Raji (cell line): ENCODE data around the gene FNDC3B.

ENCODE experiments used
- POLR2A ChIP-seq: IDR thresholded peaks from 2 replicates; pipeline ENCODE4 v1.6.1; 2011; ENCODE audit warnings: low read depth, low read length, control low read depth; ENCODE audit not compliant: insufficient read depth

FNDC3B gene

DNA sequence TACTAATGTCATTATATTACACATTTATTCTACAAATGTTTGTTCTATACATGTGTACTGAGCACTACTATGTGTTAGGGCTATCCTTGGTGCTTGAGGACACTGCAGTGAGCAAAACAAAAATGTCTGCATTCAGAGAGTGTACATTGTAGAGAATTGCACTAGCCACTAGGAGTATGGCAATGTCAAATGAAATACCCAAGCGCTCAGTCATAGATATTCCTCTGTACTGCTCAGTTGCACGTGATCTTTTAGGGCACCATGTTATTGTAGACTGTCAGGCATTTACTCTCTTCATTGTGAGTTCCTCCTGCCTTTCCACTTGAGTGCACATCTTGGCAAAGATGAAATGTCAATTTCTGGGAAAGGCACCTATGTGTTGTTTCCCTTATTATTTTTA lies 36.8 kb downstream of the FNDC3B start:
- TF ChIP-seq POLR2A, result no peak

DNA sequence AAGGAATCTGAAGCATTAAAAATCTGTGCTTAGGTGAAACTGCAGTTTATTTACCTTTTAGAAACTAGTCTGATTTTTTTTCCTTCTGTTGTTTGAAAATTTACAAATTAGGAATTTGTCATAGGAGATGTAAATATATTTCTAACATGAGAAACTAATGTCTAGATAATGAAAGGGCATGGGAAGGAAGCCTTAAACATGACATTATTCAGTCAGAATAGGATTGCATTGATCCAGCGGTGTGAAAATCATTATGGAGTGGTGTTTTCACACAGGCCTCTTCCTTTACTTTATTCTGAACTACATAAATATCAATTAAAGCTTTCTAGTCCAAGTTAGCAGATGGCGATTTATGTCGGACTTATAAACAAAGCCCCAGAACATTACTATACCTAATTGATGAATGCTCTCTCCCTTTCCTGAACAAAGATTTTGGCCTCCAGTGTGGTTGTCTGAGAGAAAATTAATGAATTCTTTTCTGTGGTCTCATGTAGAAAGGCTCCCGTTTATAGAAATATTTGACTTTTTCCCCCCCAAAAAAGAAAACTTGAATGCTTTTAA lies 37.9 kb downstream of the FNDC3B start:
- no peak for TF ChIP-seq POLR2A

DNA sequence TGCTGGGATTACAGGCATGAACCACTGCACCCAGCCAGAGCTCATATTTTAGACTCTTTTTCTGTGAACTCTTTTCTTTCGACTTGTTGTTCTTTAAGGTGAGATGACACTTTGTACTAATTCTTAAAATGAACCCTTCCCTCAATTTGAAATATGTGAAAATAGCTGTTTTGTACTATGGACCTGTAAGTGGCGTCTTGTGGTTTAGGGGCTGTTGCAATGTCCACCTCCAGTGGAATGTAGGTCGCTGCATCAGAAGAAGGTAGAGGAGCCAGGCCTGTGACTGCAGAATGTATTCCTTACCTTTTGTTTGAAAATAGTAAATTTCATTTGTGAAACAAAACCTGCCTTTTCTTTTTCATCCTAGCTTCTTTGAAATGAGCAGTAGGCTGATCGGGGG lies 38.9 kb downstream of the FNDC3B start:
- TF ChIP-seq POLR2A, result no peak

DNA sequence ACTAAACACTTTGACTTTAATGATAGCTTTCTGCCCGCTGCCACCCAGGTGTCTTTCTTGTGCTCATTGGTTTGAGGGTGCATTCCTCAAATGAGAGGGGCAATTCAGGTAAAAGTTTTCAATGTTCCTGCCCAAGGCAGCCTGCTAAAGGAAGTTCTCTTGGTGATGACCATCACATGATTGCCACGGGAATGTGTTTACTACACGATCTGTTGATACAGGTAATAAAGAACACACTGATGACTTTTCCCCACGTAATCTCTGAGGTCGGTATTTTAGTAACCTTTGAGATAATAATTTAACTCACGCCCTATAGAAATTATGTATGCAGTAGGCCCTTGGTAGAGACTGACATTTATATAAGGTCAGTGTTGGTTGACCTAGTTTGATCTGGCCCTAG lies 39.3 kb downstream of the FNDC3B start:
- TF ChIP-seq POLR2A, result no peak

DNA sequence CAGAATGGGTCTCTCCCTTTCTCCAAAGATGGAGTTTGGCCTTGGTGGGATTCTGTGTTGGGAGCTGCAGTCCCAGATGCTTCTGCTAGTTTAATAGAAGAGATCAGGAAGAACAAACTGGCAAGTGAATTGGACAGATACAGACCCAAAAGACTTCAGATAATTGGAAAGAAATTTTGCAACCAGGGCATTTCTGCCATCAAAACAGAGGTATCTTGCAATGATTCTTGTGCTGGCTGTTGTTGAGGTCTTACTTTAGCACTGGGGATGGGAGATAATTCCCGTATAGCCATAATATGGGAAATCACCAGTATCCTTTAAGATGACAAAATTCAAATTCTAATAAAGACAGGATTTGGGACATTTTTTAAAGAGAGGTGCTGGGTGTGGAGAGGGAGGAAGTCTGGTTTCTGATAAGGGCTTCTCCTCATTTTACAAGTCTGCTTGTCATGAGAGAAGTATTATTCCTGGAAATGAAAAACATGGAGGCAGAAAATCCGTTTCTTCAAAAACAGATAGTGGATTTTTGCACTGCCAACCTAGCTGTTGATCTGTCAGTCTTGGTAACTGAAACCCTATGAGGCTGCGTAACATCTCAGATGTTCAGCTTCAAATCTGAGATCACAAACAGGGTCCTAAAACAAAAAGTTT lies 40.1 kb downstream of the FNDC3B start:
- no peak for TF ChIP-seq POLR2A

DNA sequence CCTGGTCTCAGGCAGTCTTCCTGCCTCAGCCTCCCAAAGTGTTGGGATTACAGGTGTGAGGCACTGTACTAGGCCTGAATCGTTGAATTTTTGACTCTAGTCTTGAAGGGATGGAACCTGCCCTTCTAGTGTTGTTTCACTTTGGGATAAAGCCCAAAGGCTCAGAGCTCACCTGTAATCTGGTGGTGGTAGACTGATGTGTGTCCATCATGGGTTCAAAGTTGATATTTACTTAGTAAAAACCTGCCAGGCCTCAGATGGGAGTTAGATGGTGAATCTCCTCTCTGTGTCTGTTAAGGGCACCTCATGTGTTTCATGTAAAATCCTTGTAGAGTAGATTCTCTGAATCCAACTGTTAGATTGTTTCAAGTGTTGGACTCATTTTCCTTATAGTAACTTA lies 41.1 kb downstream of the FNDC3B start:
- TF ChIP-seq POLR2A, result no peak

DNA sequence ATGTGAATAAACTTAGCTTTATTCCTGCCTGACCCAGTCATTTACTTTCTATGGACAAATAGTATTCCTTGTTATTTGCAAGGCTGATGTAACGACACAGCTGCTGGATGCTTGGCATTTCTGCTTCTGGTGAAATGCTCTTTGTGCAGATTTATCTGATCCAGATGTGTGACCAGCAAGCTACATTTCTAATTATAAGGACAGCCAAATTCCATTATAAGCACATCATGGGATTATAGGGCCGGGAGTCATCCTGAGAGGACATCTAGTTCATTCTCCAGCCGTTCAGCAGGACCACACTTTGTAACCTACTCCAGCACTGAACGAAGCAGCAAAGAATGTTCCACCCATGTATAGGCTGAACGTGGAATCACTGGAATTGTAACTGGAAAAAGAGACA lies 42.9 kb downstream of the FNDC3B start:
- TF ChIP-seq POLR2A, result no peak

DNA sequence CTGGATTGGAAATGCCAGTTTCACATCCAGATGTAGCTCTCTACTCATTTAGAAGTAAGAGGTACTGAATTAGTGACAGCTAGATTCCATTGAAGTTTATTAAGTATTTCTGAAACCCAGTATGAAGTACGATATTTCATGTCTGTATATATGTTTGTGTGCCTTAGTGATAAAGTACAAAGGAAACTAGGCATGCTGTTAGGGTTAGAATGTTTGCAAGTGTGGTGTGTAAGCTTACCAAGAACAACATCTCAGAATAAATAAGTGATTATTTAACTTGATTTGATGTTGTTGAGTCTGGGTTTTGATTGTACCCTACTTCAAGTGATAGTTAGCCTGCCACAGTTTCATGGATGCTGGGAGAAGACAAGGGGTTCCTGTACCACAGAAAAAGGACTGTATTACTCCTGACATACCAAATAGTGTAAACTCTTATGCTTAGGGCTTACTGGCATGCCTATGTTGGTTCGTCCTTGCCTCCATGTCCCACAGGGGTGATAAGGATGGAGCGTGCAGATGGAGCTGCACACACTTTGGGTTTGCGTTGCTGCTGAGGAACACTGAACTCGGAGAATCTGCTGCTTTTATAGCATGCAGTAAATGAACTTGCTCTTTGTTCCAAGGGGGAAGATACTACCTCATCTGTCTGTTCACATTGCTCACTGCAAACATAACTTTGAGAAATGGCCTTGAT lies 43.6 kb downstream of the FNDC3B start:
- TF ChIP-seq POLR2A, result no peak

DNA sequence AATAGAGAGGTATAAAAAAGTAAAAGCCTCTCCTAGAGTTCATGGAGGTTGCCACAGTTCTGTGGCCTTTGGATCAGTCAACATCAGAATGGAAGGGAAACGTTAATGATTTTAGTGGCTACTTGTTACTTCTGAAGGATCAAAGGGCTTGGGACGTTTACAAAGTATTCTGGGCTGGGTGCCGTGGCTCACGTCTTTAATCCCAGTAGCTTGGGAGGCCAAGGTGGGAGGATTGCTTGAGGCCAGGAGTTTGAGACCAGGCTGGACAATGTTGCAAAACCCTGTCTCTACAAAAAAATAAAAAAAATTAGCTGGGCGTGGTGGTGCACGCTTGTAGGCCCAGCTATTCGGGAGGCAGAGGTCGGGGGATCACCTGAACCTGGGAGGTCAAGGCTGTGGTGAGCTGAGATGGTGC lies 44.6 kb downstream of the FNDC3B start:
- TF ChIP-seq POLR2A, result no peak

DNA sequence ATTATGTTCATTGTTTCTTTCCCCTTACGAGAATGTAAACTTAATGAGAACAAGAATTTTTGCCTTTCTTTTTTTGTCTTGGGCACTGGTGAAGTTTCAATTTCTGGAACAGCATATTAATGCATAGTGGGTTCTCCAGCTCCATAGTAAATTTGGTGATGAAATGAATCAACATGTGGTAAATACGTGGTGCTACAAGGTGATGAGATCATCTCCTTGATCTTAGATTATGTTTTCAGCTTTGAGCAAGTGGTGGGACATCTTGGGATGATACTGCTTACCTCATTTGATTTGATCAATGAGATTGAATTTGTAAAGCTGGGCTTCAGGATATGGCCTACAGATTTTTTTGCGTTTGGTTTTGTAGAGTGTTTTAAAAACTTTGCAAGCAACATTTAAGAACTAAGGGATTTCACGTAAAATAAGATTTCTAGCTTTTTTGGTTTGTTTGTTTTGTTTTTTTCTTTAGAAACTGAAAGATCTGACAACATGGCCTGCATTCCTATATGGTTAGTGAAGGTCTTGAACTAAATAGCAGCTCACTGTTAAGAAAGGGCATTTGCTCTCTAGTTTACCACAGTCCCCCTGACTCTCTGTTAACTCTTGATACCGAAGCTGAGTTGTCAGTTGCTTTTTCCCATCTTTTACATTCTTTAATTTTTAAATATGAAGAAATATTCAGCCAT lies 45.6 kb downstream of the FNDC3B start:
- TF ChIP-seq POLR2A, result no peak

DNA sequence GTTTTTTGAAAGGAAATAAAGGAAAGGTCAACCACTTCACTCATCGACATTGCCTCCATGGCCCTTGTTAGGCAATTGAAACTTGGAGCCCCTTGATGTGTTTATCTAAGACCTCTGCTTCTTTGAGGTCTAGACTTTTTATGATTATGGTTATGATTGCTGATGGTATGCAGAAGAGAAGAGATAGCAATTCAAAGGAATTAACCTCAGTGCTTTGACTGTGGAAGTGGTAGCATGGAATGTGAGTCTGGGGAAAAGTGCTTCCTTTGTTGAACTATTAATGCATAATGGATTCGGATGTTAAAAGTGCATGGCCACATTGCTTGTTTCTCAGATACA lies 46.1 kb downstream of the FNDC3B start:
- TF ChIP-seq POLR2A, result no peak

DNA sequence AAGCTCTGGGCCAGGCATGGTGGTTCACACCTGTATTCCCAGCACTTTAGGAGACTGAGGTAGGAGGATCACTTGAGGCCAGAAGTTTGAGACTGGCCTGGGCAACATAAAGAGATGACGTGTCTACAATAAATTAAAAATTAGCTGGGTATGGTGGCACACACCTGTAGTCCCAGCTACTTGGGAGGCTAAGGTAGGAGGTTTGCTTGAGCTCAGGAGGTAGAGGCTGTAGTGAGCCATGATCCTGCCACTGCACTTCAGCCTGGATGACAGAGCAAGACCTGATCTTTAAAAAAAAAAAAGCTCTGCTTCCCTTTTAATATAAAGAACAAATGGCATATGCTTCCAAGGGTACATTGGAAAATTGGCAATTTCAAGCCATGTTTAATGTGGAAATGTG lies 46.7 kb downstream of the FNDC3B start:
- TF ChIP-seq POLR2A, result no peak

DNA sequence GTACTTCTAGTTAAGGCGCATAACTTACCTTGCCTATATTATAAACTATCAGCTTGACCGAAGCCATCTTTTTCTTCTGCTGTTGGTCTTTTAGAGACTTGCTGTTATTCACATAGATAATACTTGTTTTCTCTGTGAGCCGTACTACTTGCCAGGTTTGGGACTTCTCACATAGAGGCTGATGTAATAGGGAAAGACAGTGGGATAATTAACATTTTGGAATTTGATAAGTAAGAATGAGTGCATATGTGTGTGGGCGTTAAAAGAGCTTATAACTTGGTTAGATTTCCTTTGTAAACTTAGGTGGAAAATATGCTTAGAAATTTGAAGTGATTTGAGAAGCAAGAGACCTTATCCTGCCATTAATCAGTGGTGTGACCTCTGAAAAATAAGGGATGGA lies 47.8 kb downstream of the FNDC3B start:
- no peak for TF ChIP-seq POLR2A

DNA sequence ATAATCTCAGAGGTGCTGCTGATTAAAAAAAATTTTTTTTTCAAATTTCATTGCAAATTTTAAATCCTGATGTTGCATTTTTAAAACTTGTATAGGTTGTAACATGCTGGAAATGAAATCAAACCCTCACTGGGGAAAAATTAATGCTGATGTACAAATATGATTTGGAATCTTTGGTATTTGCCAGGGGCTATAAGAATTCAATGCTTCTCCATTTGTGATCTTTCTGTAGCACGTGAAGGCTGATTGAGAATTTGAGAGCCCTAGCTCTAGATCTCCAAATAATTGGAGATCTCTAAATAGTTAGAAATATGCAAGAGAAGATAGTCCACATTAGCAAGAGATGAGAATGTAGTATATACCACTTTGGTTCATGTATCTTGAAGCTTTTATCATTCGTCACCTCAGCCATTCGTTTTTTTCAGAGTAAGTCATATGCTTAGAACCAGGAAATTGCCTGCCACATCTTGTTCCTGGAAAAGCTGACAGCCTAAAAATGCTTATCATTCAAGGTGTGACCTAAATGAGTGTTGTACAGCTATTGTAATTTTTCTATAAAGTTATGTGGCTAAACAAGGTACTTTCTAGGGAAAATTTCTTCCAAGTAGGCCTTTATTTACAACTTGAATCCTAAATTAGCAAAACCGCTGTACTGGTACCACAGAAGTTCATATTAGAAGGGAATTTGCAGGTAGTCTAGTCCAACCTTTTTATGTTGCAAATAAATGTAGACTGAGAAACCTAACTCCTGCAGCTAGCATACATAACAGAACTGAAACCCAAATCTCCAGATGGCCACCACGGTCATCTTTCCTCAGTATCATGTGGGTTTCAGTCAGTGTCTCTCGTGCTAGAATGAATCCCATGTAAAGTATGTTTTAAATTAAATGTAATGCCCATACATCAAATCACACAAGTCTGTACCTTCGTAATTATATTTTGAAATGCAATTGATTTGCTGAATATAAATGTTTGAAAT lies 48.5 kb downstream of the FNDC3B start:
- no peak for TF ChIP-seq POLR2A

DNA sequence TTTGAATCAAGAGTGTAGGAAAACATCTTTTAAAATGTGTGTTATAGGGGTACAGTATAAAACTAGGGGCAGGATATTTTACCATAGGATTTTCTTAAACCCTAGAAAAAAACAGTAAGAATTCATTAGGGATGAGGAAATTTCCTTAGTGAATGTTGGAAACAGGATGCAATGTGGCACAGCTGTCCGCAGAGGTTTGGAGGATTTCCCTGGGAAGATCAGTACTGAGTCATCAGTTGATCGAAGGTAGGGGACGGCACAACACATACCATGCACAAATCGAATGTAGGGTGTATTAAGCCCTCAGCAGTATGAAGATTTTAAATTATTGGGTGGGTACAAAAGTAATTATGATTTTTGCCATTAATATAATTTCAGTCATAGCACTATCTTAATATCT lies 49.9 kb downstream of the FNDC3B start:
- no peak for TF ChIP-seq POLR2A
